ENCODE data around the gene MAGI2. TPM values are rescaled to one million over a fixed set of nuclear protein-coding genes. Genes with fewer than 3 reads are reported as not detected.

MAGI2 gene
- total RNA-seq, 1 experiment from 2014 or later: 0.52 TPM

DNA sequence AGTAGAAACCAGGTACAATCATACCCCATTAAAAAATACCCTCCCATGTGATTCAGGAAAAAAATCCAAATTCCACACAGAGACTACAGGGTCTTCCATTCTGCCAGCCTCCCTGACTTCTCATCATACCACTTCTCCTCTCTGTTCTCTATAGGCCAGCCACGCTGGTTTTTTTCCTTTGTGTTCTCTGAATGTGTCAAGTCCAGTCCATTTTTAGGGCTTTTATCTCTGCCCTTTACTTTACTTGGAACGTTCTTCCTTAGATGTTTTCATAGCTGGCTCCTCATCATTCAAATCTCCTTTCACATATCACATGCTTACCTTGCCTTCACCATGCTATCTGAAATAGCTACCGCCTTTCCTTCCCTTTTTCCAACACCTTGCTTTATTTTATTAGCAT is 1057.3 kb downstream of the MAGI2 start:
- CTCF ChIA-PET: no interaction called here
- BruUV-seq (replicated peaks): no TSS peak
- no peak overlapping the region for H3K4me3 Mint-ChIP-seq (ENCODE audit: low read depth, unreplicated experiment)
- TF ChIP-seq CTCF (IDR thresholded peaks at IDR 0.05; ENCODE audit: unreplicated experiment): no peak
- DNase-seq: no peak
- H3K27ac Mint-ChIP-seq (ENCODE audit: unreplicated experiment): no peak overlapping the region
- H3K36me3 Mint-ChIP-seq (ENCODE audit: insufficient read depth, unreplicated experiment): no peaks in the 10 kb centered on the region
- intact Hi-C loops (cut with micrococcal nuclease; ENCODE audit: unreplicated experiment): no loop called here
- no peaks in the 10 kb centered on the region for H3K4me1 Mint-ChIP-seq (ENCODE audit: low read depth, unreplicated experiment)
- H3K9me3 Mint-ChIP-seq (ENCODE audit: low read depth, unreplicated experiment): no peaks in the 10 kb centered on the region
- no peaks in the 10 kb centered on the region for H3K27me3 Mint-ChIP-seq (ENCODE audit: unreplicated experiment)

DNA sequence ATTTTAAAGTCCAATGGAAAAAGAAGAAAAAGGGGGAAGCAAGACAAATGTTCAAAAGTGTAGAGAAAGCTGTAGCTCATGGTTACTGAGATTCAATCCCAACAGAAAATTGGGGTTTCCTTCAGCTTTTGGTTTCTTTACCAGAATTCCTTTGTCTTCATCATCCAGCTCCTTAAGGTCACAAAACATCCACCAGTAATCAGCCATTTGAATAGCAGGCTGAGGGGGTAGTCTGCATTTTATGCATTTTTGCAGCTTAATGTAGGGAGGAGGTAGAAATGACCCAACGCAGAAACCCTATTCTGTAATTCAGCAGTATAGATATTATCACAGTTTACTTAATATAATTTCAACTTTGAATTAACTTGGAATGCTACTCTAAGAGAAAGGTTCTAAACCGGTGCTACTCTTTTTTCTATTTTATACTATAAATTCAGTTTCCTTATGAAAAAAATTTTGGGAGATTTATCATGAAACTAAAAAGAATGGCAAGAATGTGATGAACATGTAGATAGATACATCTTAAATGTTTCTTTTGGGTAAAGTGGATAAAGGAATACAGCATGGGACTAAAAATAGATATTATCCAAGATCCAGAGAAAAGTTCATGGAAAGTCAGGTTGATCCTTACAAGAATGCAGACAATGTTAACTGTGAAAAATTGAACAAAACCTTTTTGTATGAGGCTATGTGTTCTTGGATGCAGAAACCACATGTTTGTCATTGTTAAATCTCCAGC is 1058.0 kb downstream of the MAGI2 start:
- TF ChIP-seq CTCF (IDR thresholded peaks at IDR 0.05; ENCODE audit: unreplicated experiment): no peak
- no peak for DNase-seq
- no peaks in the 10 kb centered on the region for H3K9me3 Mint-ChIP-seq (ENCODE audit: low read depth, unreplicated experiment)
- intact Hi-C loops (cut with micrococcal nuclease; ENCODE audit: unreplicated experiment): no loop called here
- CTCF ChIA-PET: no interaction called here
- BruUV-seq (replicated peaks): no TSS peak
- no peaks in the 10 kb centered on the region for H3K36me3 Mint-ChIP-seq (ENCODE audit: insufficient read depth, unreplicated experiment)
- H3K4me1 Mint-ChIP-seq (ENCODE audit: low read depth, unreplicated experiment): no peaks in the 10 kb centered on the region
- H3K27ac Mint-ChIP-seq (ENCODE audit: unreplicated experiment): no peak overlapping the region
- no peaks in the 10 kb centered on the region for H3K27me3 Mint-ChIP-seq (ENCODE audit: unreplicated experiment)
- no peak overlapping the region for H3K4me3 Mint-ChIP-seq (ENCODE audit: low read depth, unreplicated experiment)

DNA sequence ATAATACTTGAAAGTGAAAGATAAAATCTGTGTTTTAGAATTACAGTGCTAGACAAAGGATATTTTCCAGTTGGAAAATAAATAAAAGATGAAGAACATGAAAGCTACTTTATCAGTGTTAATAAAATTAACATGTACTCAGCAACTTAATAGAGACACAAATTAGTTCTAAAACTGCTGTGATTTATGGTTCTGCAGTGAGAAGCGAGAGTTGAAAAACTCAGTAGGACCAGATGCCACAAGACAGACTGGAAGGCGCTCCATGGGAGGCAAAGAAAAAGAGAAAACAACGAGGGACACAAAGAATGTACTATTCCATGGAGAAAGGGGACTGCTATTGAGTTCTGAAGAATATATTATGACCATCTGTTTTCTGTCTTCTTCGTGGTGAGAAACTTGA is 1064.4 kb downstream of the MAGI2 start:
- no TSS peak for BruUV-seq (replicated peaks)
- TF ChIP-seq CTCF (IDR thresholded peaks at IDR 0.05; ENCODE audit: unreplicated experiment): no peak
- no peaks in the 10 kb centered on the region for H3K27me3 Mint-ChIP-seq (ENCODE audit: unreplicated experiment)
- intact Hi-C loops (cut with micrococcal nuclease; ENCODE audit: unreplicated experiment): no loop called here
- H3K9me3 Mint-ChIP-seq (ENCODE audit: low read depth, unreplicated experiment): no peaks in the 10 kb centered on the region
- CTCF ChIA-PET: no interaction called here
- H3K27ac Mint-ChIP-seq (ENCODE audit: unreplicated experiment): no peak overlapping the region
- no peak overlapping the region for H3K4me3 Mint-ChIP-seq (ENCODE audit: low read depth, unreplicated experiment)
- no peak for DNase-seq
- no peaks in the 10 kb centered on the region for H3K4me1 Mint-ChIP-seq (ENCODE audit: low read depth, unreplicated experiment)
- no peaks in the 10 kb centered on the region for H3K36me3 Mint-ChIP-seq (ENCODE audit: insufficient read depth, unreplicated experiment)

GRCh38 chr7:78386520-78386919 is 1066.9 kb downstream of the MAGI2 start:
- intact Hi-C loops (cut with micrococcal nuclease; ENCODE audit: unreplicated experiment): no loop called here

More at GRCh38 chr7:78386520-78386919, 1066.9 kb downstream of the MAGI2 start:
- no peaks in the 10 kb centered on the region for H3K4me1 Mint-ChIP-seq (ENCODE audit: low read depth, unreplicated experiment)
- no peaks in the 10 kb centered on the region for H3K36me3 Mint-ChIP-seq (ENCODE audit: insufficient read depth, unreplicated experiment)
- CTCF ChIA-PET: interaction anchor here (0.6 kb wide), 1 partner anchor 144 kb away, joined by 5 read pairs; no protein-coding TSS in a partner anchor
- TF ChIP-seq CTCF (IDR thresholded peaks at IDR 0.05; ENCODE audit: unreplicated experiment): no peak
- no peak overlapping the region for H3K27ac Mint-ChIP-seq (ENCODE audit: unreplicated experiment)
- no peaks in the 10 kb centered on the region for H3K27me3 Mint-ChIP-seq (ENCODE audit: unreplicated experiment)
- H3K9me3 Mint-ChIP-seq (ENCODE audit: low read depth, unreplicated experiment): no peaks in the 10 kb centered on the region
- H3K4me3 Mint-ChIP-seq (ENCODE audit: low read depth, unreplicated experiment): no peak overlapping the region
- BruUV-seq (replicated peaks): no TSS peak
- no peak for DNase-seq
